Ectodermal cell (in vitro differentiated cells): Measurements from ENCODE around the gene S1PR3.

Source experiments
- H3K27ac ChIP-seq: 2 replicates; pipeline ENCODE4 v1.7.0; 2013; ENCODE audit warnings: mild to moderate bottlenecking, low read depth, low read length; ENCODE audit not compliant: insufficient read depth, poor library complexity, severe bottlenecking
- H3K27me3 ChIP-seq: 2 replicates; pipeline ENCODE4 v1.7.0; 2013; ENCODE audit warnings: mild to moderate bottlenecking, low read length; ENCODE audit not compliant: insufficient read depth, control insufficient read depth, poor library complexity, severe bottlenecking
- H3K36me3 ChIP-seq: one replicate; pipeline ENCODE4 v1.7.0; 2013; ENCODE audit warnings: low read length; ENCODE audit not compliant: control insufficient read depth, insufficient read depth
- H3K4me1 ChIP-seq: one replicate; pipeline ENCODE4 v1.7.0; 2013; ENCODE audit warnings: low read length; ENCODE audit not compliant: control insufficient read depth, insufficient read depth
- H3K4me3 ChIP-seq: 2 replicates; pipeline ENCODE4 v1.7.0; 2013; ENCODE audit warnings: low read depth, low read length, control low read depth; ENCODE audit not compliant: insufficient read depth
- H3K9me3 ChIP-seq: 2 replicates; pipeline ENCODE4 v1.7.0; 2013; ENCODE audit warnings: mild to moderate bottlenecking, low read length, moderate library complexity; ENCODE audit not compliant: control insufficient read depth
- WGBS, 2 experiments: methylation state at CpG; one replicate each; pipeline ENCODE4 v1.1.7; 2013; ENCODE audit warnings: missing lambda C conversion rate in 2 of 2; 5-methylcytosine and 5-hydroxymethylcytosine counted together

S1PR3 gene

GRCh38 chr9:88969646-88970373 is 21.5 kb upstream of the S1PR3 start:
- Histone ChIP-seq H3K27me3 (no peaks in the 10 kb centered on the region), H3K4me3 (no peak overlapping the region), H3K4me1 (no peaks in the 10 kb centered on the region), H3K9me3 (no peaks in the 10 kb centered on the region), H3K27ac (no peak overlapping the region), H3K36me3 (no peaks in the 10 kb centered on the region)
- WGBS, 2 experiments = 89 to 91% methylated on average over 8 of the region's 8 CpGs

DNA sequence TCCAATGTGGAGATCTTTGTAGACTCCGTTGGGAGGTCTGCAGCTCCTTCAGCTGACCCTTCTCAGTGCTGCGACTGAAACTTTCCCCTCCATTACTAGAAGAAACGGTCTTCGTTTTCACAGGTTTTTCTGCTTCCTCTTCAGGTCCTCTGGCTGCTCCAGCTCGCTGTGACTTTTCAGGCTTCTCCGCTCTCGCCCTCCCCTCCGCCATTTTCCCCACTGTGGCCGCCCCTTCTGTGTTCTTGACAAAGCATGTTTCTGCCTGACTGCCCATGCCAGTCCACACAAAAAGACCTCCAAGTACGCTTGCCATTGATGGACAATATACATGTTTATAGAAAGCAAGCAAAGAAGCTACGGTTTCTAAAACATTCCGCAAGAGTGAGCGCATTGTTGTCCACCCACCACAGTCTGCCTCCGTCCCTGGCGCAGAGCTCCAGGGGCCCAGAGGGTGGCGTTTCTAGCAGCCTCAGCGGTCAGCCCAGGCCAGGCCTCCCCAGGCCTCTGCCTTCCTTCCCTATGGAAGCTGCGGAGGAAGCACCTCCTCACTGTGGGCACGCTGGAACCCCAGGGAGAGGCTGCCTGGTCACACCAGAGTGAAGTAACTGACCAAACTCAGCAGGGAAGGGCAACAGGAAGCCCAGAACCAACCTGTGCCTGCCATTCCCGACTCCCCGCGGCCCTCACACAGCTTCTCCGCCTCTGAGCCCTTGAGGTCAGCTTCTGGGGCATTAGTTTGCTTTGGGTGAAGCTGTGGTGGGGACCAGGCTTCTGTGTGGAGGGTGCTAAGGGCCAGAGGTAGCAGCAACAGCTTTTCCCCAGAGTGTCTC is 19.9 kb upstream of the S1PR3 start:
- H3K27ac ChIP-seq = no peak overlapping the region
- H3K9me3 ChIP-seq = no peaks in the 10 kb centered on the region
- H3K27me3 ChIP-seq = no peaks in the 10 kb centered on the region
- H3K36me3 ChIP-seq = no peaks in the 10 kb centered on the region
- no peaks in the 10 kb centered on the region for H3K4me1 ChIP-seq
- H3K4me3 ChIP-seq = no peak overlapping the region
- WGBS, 2 experiments = 86% methylated on average over 23 of the region's 23 CpGs

DNA sequence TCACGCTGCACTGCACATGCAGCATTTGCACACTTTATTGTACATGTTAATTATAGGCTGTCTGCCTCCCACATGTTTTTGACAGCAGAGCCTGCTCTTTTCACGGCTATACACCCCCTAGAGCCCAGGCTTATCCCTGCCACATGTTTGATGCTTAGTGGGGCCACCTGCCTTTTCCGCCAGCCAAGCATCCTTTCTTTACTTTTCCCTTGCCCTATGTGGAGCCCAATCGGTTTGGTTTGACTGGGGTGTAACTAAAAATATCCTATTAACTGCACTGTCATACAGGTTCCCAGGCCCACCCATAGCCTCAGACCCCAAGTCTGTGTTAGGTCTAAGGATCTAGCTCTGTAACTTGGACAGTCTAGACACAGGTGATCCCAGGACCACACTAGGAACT is 18.9 kb upstream of the S1PR3 start:
- Histone ChIP-seq H3K4me1 (no peaks in the 10 kb centered on the region), H3K4me3 (no peak overlapping the region), H3K9me3 (no peaks in the 10 kb centered on the region), H3K27ac (no peak overlapping the region), H3K36me3 (no peaks in the 10 kb centered on the region), H3K27me3 (no peaks in the 10 kb centered on the region)
- 89% methylated on average over 4 of the region's 4 CpGs for WGBS, 2 experiments

- H3K27ac ChIP-seq = no peak overlapping the region
- no peaks in the 10 kb centered on the region for H3K27me3 ChIP-seq
- no peak overlapping the region for H3K4me3 ChIP-seq
- H3K4me1 ChIP-seq = no peaks in the 10 kb centered on the region
- no peaks in the 10 kb centered on the region for H3K9me3 ChIP-seq
- 82 to 88% methylated on average over 12 of the region's 12 CpGs for WGBS, 2 experiments
- H3K36me3 ChIP-seq = no peaks in the 10 kb centered on the region
Measured at GRCh38 chr9:88973281-88974045, 17.8 kb upstream of the S1PR3 start.

- Histone ChIP-seq H3K9me3 (no peaks in the 10 kb centered on the region), H3K4me3 (no peak overlapping the region), H3K36me3 (no peaks in the 10 kb centered on the region), H3K27ac (no peak overlapping the region), H3K27me3 (no peaks in the 10 kb centered on the region), H3K4me1 (no peaks in the 10 kb centered on the region)
- WGBS, 2 experiments = 87 to 90% methylated on average over 7 of the region's 7 CpGs
Measured at GRCh38 chr9:88974641-88975040, 16.6 kb upstream of the S1PR3 start.

- Histone ChIP-seq H3K27me3 (no peaks in the 10 kb centered on the region), H3K4me1 (no peaks in the 10 kb centered on the region), H3K36me3 (no peaks in the 10 kb centered on the region), H3K27ac (no peak overlapping the region), H3K4me3 (no peak overlapping the region), H3K9me3 (no peaks in the 10 kb centered on the region)
- WGBS, 2 experiments = 83% methylated on average over 8 of the region's 8 CpGs
Measured at GRCh38 chr9:88975966-88976889, 15.0 kb upstream of the S1PR3 start.

GRCh38 chr9:88976890-88977257 is 14.4 kb upstream of the S1PR3 start:
- 93 to 94% methylated on average over 5 of the region's 5 CpGs for WGBS, 2 experiments
- H3K27ac ChIP-seq = no peak overlapping the region

GRCh38 chr9:88978034-88978433 is 13.2 kb upstream of the S1PR3 start:
- Histone ChIP-seq H3K27me3 (no peaks in the 10 kb centered on the region), H3K36me3 (no peaks in the 10 kb centered on the region), H3K27ac (no peak overlapping the region), H3K4me3 (no peak overlapping the region), H3K9me3 (peaks cover 3% of the 10 kb centered on the region), H3K4me1 (no peaks in the 10 kb centered on the region)
- 91 to 93% methylated on average over 5 of the region's 5 CpGs for WGBS, 2 experiments

More at GRCh38 chr9:88976890-88977257, 14.4 kb upstream of the S1PR3 start:
- Histone ChIP-seq H3K4me3 (no peak overlapping the region), H3K36me3 (no peaks in the 10 kb centered on the region), H3K27me3 (no peaks in the 10 kb centered on the region), H3K9me3 (peaks cover 3% of the 10 kb centered on the region), H3K4me1 (no peaks in the 10 kb centered on the region)

DNA sequence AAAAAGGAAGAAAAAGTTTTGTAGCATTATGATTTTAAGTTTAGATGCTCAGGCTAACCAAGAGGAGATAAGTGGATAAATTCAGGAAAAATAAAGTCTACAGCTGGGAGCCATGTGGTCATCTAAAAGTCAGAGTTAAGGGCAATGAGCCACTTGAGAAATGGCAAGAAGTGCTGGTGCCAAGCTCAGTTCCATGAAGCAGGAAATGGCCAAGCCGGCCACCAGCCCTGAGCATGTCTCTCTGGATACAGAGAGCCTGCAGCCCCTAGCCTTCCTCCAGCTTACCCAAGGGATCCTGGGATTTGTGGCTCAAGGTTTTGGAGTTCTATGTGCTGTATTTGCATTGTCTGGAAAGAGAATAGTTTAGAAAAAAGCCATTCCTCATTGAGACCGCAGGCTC is 12.2 kb upstream of the S1PR3 start:
- no peak overlapping the region for H3K27ac ChIP-seq
- peaks cover 3% of the 10 kb centered on the region for H3K9me3 ChIP-seq
- 97 to 98% methylated on average over 2 of the region's 2 CpGs for WGBS, 2 experiments
- H3K36me3 ChIP-seq = no peaks in the 10 kb centered on the region
- H3K4me1 ChIP-seq = no peaks in the 10 kb centered on the region
- H3K27me3 ChIP-seq = no peaks in the 10 kb centered on the region
- H3K4me3 ChIP-seq = no peak overlapping the region
